ENCODE measurements around the gene TPRG1L.

The TPRG1L gene

DNA sequence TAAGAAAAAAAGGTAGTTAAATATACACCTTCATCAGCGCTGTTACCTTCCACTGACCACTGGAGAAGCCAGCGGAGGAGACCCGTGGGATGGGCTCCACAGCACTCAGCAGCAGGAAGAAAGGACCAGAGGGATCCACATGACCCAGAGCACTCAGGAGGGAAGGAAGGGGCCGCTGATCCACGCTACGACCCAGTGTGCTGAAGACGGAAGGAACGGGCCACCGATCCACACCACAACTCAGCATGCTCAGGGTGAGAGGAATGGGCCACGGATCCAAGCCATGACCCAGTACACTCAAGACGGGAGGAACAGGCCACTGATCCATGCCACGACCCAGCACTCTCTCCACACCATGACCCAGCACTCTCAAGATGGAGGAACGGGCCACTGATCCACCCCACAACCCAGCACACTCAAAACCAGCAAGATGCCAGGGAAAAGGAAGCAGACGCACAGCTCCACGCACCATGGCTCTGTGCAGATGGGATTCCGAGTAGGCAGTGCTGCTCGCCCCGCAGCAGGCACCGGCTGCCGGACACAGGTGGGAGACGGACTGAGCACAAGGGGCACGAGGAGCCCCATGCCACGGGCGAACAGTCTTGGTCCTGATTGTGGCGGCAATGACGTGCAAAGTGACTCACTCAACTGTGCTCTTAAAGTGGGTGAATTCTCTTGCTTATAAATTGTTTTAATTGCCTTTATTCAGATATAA is 16.4 kb downstream of the TPRG1L start:
- Histone ChIP-seq H3K4me1 (ENCODE audit: insufficient read depth, low read length) (no peaks in the 10 kb centered on the region), H3K9me3 (ENCODE audit: insufficient read depth, low read depth, low read length) (no peaks in the 10 kb centered on the region), H3K9ac (ENCODE audit: low read depth, low read length) (no peak overlapping the region), H3K27ac (ENCODE audit: low read depth, low read length) (no peak overlapping the region), H3K27me3 (ENCODE audit: insufficient read depth, low read length) (no peaks in the 10 kb centered on the region), H3K36me3 (ENCODE audit: insufficient read depth, low read length) (peaks cover 46% of the 10 kb centered on the region), H3K4me3 (ENCODE audit: low read length) (no peak overlapping the region)
- WGBS: 93% methylated on average over 26 of the region's 26 CpGs

DNA sequence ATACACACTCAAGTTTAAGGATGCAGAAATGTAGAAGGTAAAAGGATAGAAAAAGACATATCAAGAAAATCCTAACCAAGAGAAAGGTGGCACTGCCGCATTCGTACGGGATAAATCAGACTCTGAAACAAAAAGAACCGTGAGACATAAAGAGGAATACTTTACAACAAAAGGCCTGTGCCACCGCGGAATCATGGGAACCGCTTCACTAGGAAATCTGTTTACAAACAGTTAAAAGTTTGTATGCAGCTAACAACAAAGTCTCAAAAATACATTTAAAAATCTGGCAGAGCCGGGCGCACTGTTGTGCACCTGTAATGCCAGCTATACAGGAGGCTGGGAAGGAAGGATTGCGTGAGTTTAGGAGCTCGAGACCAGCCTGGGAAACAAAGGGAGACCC is 17.0 kb downstream of the TPRG1L start:
- H3K27ac ChIP-seq (ENCODE audit: low read depth, low read length): no peak overlapping the region

DNA sequence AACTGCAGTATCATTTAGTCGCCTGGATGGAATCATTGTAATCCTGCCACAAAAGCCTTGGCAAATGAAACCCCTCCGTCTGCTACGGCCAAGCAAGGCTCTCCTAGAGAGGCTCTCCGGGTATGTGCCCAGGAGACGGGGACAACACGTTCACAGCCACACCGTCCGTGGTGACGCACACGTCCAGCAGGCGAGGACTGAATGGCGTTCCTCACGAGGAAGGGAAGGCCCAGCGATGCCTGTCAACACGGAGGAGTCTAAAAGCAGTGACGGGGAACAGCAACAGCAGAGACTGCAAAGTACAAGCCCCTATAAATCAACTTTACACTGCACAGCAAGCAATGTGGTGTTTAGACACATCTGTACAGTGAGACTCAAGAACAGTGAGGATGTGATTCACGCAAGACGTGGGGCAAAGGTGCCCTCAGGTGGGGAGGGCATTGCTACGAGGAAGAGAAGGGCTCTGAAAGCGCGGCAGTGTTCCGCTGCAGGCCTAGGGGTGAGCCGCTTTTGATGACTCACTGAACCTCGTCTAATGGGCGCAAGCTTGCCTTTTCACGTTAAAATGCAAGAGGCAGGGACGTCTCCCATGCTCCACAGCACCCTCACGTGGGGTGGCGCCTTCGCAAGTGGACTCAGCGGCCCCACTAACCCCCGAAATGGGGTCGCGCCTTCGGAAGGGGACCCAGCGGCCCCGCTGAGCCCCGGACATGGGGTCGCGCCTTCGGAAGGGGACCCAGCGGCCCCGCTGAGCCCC is 18.3 kb downstream of the TPRG1L start:
- no peaks in the 10 kb centered on the region for H3K4me1 ChIP-seq (ENCODE audit: insufficient read depth, low read length)
- H3K27me3 ChIP-seq (ENCODE audit: insufficient read depth, low read length): no peaks in the 10 kb centered on the region
- H3K4me3 ChIP-seq (ENCODE audit: low read length): no peak overlapping the region
- no peak overlapping the region for H3K9ac ChIP-seq (ENCODE audit: low read depth, low read length)
- 91% methylated on average over 35 of the region's 43 CpGs for WGBS
- no peaks in the 10 kb centered on the region for H3K9me3 ChIP-seq (ENCODE audit: insufficient read depth, low read depth, low read length)
- H3K36me3 ChIP-seq (ENCODE audit: insufficient read depth, low read length): peaks cover 39% of the 10 kb centered on the region
- no peak overlapping the region for H3K27ac ChIP-seq (ENCODE audit: low read depth, low read length)

More for the DNA sequence above, 17.0 kb downstream of the TPRG1L start:
- no peak overlapping the region for H3K9ac ChIP-seq (ENCODE audit: low read depth, low read length)
- no peaks in the 10 kb centered on the region for H3K9me3 ChIP-seq (ENCODE audit: insufficient read depth, low read depth, low read length)
- H3K27me3 ChIP-seq (ENCODE audit: insufficient read depth, low read length): no peaks in the 10 kb centered on the region
- peaks cover 46% of the 10 kb centered on the region for H3K36me3 ChIP-seq (ENCODE audit: insufficient read depth, low read length)
- no peak overlapping the region for H3K4me3 ChIP-seq (ENCODE audit: low read length)
- WGBS: 97% methylated on average over 10 of the region's 11 CpGs
- H3K4me1 ChIP-seq (ENCODE audit: insufficient read depth, low read length): no peaks in the 10 kb centered on the region

DNA sequence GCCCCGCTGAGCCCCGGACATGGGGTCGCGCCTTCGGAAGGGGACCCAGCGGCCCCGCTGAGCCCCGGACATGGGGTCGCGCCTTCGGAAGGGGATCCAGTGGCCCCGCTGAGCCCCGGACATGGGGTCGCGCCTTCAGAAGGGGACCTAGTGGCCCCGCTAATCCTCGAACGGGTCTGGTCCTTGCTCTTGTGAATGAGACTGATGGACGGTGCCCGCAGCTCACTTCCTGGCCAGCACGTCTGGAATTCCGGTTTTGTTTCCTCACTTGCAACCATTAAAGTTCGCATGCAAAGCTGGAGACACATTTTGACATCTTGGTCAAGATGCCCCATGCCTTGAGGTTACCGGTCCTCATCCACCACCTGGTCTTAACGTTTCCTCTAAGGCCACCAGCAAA is 19.5 kb downstream of the TPRG1L start:
- no peaks in the 10 kb centered on the region for H3K4me1 ChIP-seq (ENCODE audit: insufficient read depth, low read length)
- 92% methylated on average over 18 of the region's 25 CpGs for WGBS
- H3K36me3 ChIP-seq (ENCODE audit: insufficient read depth, low read length): peaks cover 32% of the 10 kb centered on the region
- H3K27ac ChIP-seq (ENCODE audit: low read depth, low read length): no peak overlapping the region
- H3K9me3 ChIP-seq (ENCODE audit: insufficient read depth, low read depth, low read length): no peaks in the 10 kb centered on the region
- H3K4me3 ChIP-seq (ENCODE audit: low read length): no peak overlapping the region
- peaks cover 2% of the 10 kb centered on the region; the same call in 1 of the 2 replicates for H3K27me3 ChIP-seq (ENCODE audit: insufficient read depth, low read length)
- no peak overlapping the region for H3K9ac ChIP-seq (ENCODE audit: low read depth, low read length)

DNA sequence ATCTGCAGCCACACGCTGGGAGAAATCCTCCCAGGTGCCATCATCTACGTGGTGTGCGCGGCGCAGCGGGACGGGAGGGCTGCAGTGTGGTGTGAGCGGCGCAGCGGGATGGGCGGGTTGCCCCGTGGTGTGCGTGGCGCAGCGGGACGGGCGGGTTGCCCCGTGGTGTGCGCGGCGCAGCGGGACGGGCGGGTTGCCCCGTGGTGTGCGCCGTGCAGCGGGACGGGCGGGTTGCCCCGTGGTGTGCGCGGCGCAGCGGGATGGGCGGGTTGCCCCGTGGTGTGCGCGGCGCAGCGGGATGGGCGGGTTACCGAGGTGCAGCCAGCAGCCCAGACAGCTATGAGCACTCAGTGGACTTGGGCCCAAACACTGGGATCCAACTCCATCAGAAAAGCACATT is 20.4 kb downstream of the TPRG1L start:
- Histone ChIP-seq H3K27me3 (ENCODE audit: insufficient read depth, low read length) (peaks cover 9% of the 10 kb centered on the region), H3K4me1 (ENCODE audit: insufficient read depth, low read length) (peaks cover 2% of the 10 kb centered on the region), H3K9ac (ENCODE audit: low read depth, low read length) (no peak overlapping the region), H3K27ac (ENCODE audit: low read depth, low read length) (no peak overlapping the region), H3K9me3 (ENCODE audit: insufficient read depth, low read depth, low read length) (no peaks in the 10 kb centered on the region), H3K4me3 (ENCODE audit: low read length) (no peak overlapping the region), H3K36me3 (ENCODE audit: insufficient read depth, low read length) (peaks cover 29% of the 10 kb centered on the region)
- WGBS: 97% methylated on average over 43 of the region's 43 CpGs

DNA sequence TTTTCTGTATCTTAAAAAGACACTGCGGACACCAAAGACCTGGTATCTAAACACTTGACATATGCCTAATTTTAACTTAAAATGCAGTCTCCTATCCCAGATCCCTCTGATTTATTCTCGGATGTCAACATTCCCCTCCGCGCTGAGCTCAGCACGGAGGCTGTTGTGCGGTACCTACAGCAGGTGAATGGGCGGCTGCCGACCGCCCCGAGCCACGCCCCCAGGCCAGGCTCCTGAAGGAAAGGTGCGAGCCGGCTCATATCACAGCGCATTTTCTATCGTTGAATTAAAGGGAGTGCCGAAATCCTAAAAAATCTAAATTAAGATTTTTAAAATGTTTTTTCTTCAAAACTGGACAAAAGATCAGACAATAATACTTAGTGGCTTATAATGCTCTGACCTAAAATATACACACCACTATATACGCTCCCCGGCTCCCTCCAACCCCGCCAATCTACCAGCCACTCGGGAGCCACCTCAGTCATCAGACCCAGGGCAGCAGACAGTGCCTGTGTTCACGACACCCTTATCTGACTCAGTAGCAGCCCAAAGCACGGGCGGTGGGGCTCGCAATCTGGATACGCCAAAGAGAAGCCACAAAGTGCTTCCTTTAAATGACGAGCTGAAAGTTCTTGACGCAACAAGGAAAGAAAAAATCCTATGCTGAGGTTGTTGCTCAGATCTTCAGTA is 21.0 kb downstream of the TPRG1L start:
- Histone ChIP-seq H3K27me3 (ENCODE audit: insufficient read depth, low read length) (peaks cover 14% of the 10 kb centered on the region), H3K9me3 (ENCODE audit: insufficient read depth, low read depth, low read length) (no peaks in the 10 kb centered on the region), H3K4me1 (ENCODE audit: insufficient read depth, low read length) (peaks cover 5% of the 10 kb centered on the region), H3K27ac (ENCODE audit: low read depth, low read length) (no peak overlapping the region), H3K4me3 (ENCODE audit: low read length) (no peak overlapping the region), H3K9ac (ENCODE audit: low read depth, low read length) (no peak overlapping the region), H3K36me3 (ENCODE audit: insufficient read depth, low read length) (peaks cover 29% of the 10 kb centered on the region)
- WGBS: 96% methylated on average over 27 of the region's 27 CpGs

DNA sequence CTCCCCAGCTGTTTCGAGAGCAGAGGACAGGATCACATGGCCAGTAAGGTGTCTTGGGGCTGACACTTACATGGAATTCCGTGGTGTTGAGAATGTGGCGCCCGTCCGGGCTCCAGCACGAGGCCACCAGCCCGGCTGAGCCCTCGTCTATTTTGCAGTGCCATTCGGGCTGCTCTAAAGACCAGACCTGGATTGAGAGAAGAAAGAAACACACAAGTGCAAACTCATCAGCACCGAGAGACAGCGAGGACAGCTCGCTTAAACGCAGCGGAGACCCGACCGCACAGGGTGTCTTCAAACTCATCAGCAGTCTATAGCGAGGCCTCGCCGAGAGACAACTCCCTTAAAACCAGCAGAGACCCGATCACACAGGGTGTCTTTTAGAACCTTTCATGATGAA is 21.8 kb downstream of the TPRG1L start:
- 93% methylated on average over 20 of the region's 20 CpGs for WGBS
- peaks cover 5% of the 10 kb centered on the region for H3K4me1 ChIP-seq (ENCODE audit: insufficient read depth, low read length)
- H3K9ac ChIP-seq (ENCODE audit: low read depth, low read length): no peak overlapping the region
- H3K9me3 ChIP-seq (ENCODE audit: insufficient read depth, low read depth, low read length): no peaks in the 10 kb centered on the region
- peaks cover 22% of the 10 kb centered on the region for H3K27me3 ChIP-seq (ENCODE audit: insufficient read depth, low read length)
- peaks cover 29% of the 10 kb centered on the region for H3K36me3 ChIP-seq (ENCODE audit: insufficient read depth, low read length)
- no peak overlapping the region for H3K27ac ChIP-seq (ENCODE audit: low read depth, low read length)
- H3K4me3 ChIP-seq (ENCODE audit: low read length): no peak overlapping the region

DNA sequence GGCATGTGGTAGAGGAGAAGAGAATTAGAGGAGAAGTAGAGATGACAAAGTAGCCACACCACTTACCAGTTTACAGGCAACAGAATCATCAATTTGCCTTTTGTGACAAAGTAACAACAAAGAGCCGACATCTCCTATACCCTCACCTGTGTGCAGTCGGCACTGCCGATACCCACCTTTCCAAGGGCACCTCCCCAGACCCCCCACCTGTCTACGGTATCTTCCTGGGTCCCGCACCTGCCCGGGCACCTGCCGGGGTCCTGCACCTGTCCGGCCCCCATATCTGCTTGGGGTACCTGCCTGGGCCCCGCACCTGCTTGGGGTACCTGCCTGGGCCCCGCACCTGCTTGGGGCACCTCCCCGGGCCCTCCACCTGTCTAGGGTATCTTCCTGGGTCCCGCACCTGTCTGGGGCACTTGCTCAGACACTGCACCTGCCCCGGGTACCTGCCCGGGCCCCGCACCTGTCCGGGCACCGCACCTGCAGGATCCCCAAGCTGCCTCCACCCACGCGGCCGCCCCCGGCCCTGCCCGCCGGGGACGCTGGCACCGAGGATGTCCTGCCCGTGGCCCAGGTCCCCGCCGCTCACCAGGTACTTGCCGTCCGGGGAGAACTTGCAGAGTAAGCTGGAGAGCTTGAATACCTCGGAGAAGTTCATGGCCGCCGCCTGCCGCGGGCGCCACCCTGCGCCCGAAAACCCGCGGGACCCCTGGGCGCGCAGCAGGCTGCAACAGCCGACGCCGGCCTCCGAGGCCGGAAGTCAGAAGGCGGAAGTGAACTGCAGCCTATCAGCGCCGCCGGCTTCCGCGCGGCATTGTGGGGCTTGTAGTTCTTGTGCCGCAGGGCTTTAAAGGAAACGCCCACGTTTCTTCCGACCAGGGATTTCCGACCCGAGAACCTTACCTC is 24.8 kb downstream of the TPRG1L start, which contains the start of gene WRAP73:
TSS of gene WRAP73 (minus strand) at position 762 of the 906 bp plus-strand sequence. CDS start at position 658, 104 bp downstream.
- H3K9me3 ChIP-seq (ENCODE audit: insufficient read depth, low read depth, low read length): no peaks in the 10 kb centered on the region
- peaks cover 20% of the 10 kb centered on the region for H3K36me3 ChIP-seq (ENCODE audit: insufficient read depth, low read length)
- H3K27me3 ChIP-seq (ENCODE audit: insufficient read depth, low read length): peaks cover 52% of the 10 kb centered on the region
- H3K9ac ChIP-seq (ENCODE audit: low read depth, low read length): peak within 1 kb of the TSS; percentile 58
- H3K4me1 ChIP-seq (ENCODE audit: insufficient read depth, low read length): peaks cover 5% of the 10 kb centered on the region
- H3K27ac ChIP-seq (ENCODE audit: low read depth, low read length): no peak within 1 kb of the TSS
- peak within 1 kb of the TSS; percentile 94 for H3K4me3 ChIP-seq (ENCODE audit: low read length)
- WGBS: 4% methylated on average over 60 of the region's 60 CpGs

DNA sequence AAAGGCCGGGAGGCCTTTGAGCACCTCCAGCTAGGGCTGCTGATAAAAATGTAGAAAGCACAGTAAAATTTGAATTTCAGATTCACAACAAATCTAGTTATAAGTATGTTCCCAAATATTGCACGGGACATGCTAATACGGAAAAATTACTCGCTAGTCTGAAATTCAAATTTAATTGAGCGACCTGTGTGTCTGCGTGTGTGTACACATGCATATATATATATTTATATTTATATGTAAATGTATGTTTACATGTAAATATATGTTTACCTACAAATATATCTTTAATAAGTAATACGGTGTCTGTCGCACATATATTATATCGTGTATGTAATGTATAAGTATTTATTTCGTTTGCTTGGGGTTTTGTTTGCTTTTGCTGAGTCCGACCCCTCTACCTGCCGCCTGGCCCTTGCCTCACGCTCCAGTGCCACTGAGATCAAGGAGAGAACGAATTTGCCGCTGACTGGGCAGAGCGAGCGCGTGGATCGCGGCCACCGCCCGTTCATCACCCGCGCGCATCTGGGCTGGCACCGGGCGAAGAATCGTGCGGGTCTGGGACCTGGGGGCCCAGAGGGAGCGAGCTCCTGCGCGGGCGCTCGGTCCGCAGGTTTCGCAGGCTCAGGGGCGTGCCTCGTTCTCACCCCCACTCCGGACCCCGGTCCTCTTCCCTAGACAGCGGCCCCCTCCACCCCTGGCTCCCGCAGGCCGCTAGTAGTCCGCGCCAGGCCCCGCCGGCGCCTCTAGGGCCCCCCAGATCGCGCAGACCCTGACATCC is 25.6 kb downstream of the TPRG1L start:
- 6% methylated on average over 46 of the region's 50 CpGs for WGBS
- Histone ChIP-seq H3K4me3 (ENCODE audit: low read length) (peak overlapping the region; percentile 94), H3K9me3 (ENCODE audit: insufficient read depth, low read depth, low read length) (no peaks in the 10 kb centered on the region), H3K27ac (ENCODE audit: low read depth, low read length) (no peak overlapping the region), H3K9ac (ENCODE audit: low read depth, low read length) (no peak overlapping the region), H3K27me3 (ENCODE audit: insufficient read depth, low read length) (peaks cover 61% of the 10 kb centered on the region), H3K36me3 (ENCODE audit: insufficient read depth, low read length) (peaks cover 16% of the 10 kb centered on the region; the same call in 1 of the 2 replicates), H3K4me1 (ENCODE audit: insufficient read depth, low read length) (peaks cover 5% of the 10 kb centered on the region)

Measured in HUES64 (cell line).